HG03060 (cell line): ENCODE data around the gene FXYD4.
"Not testable (repeated sequence)": the region's sequence is repeated elsewhere in the genome, so short reads cannot be mapped to it uniquely, and the experiment has no call there.

ENCODE experiments used
- ATAC-seq: cut with Tn5 transposase; IDR thresholded peaks from one replicate; pipeline ENCODE4 v1.9.1; 2021; ENCODE audit warnings: low read depth, moderate number of reproducible peaks; ENCODE audit not compliant: unreplicated experiment

Gene FXYD4

GRCh38 chr10:43410345-43410744, 38.9 kb downstream of the FXYD4 start:
- no peak for ATAC-seq

- ATAC-seq, result no peak
Observed at GRCh38 chr10:43411536-43411935, 40.1 kb downstream of the FXYD4 start.

DNA sequence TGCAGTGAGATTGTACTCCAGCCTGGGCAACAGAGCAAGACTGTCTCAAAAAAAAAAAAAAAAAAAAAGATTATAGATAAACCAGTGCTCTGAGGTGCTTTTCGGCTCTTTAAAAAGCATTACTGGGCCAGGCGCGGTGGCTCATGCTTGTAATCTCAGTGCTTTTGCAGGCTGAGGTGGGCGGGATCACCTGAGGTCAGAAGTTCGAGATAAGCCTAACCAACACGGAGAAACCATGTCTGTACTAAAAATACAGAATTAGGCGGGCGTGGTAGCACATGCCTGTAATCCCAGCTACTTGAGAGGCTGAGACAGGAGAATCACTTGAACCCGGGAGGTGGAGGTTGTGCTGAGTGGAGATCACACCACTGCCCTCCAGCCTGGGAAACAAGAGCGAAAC, 44.1 kb downstream of the FXYD4 start:
- ATAC-seq, result no peak

GRCh38 chr10:43417950-43418768, 46.7 kb downstream of the FXYD4 start:
- no peak for ATAC-seq

DNA sequence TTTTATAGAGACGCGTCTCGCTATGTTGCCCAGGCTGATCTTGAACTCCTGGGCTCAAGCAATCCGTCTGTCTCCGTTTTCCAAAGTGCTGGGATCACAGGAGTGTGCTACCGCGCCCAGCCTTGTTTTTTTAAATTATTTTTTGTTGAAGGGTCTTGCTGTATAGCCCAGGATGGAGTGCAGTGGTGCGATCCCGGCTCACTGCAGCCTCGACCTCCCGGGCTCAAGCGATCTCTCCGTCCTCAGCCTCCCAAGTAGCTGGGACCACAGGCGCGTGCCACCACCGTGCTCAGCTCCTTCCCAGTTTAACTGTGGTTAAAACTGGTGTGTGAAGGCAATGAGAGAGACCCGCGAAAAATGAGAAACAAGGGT, 48.5 kb downstream of the FXYD4 start:
- no peak for ATAC-seq

- ATAC-seq, result peak; percentile 48
Observed at GRCh38 chr10:43420369-43421200, 49.1 kb downstream of the FXYD4 start.

DNA sequence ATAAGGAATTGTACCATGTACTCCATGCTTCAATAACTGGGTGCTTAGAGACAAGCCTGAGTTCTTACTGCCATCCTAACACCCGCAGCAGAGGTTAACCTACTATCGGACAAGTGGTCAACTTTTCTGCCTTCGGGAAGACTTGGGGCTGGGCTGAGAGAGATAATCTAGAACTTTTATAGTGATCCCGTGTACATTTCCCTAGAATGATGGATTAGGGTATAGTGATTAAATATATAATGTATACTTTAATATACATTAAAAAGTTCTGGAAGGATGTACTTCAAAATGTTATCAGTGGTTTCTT, 49.7 kb downstream of the FXYD4 start:
- no peak for ATAC-seq

DNA sequence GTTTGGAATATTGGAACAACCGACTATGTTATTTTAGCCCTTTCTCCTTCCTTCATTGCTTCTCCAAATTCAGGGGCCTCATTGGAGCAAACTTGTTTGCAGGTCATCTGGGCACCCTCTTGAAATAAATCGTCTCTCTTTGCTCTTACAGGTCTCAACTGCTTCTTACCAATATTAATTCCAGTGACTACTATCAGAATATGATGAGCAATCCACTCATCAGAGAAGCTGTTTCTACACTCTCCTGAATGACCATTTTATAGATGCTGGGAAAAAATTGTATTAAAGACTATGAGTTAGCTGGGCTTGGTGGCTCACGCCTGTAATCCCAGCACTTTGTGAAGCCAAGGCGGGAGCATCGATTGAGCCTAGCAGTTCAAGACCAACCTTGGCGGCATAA, 50.1 kb downstream of the FXYD4 start:
- no peak for ATAC-seq

DNA sequence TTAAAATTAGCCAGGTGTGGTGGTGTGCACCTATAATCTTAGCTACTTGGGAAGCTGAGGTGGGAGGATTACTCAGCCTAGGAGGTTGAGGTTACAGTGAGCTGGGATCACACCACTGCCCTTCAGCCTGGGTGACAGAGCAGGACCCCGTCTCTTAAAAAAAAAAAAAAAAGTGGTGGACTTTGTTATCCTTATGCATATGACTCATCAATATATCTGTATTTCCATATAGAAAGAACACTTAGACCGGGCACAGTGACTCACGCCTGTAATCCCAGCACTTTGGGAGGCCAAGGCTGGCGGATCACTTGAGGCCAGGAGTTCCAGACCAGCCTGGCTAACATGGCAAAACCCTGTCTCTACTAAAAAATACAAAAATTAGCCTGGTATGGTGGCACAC, 50.5 kb downstream of the FXYD4 start:
- ATAC-seq, result not testable (repeated sequence)

DNA sequence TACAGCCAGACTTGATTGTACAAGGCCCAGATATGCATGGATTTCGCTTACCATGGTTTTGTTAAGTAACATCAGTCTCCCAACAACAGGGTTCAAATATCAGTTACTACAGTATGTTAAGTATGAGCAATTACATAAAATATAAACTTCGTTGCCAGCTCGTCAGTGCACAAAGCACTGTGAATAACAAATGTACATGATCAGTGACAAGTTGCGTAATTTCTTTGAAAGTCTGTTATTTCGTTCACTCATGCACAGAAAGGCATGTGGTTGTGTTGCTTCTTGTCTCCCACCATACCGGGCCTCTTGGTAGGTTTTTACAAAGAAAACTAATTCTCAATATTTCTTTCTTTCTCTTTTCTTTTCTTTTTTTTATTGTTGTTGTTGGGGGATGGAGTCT, 53.0 kb downstream of the FXYD4 start:
- no peak for ATAC-seq
